PC-3 (cell line): ENCODE results near the gene EMC9. TPM values are rescaled to one million over a fixed set of nuclear protein-coding genes. Genes with fewer than 3 reads are reported as not detected.

Source experiments
- ATAC-seq: fragments of 200-7000 bp; cut with Tn5 transposase; 2 replicates; pipeline ENCODE4 v1.9.1; 2020; ENCODE audit warnings: mild to moderate bottlenecking, moderate library complexity
- BruUV-seq: library from RNA; stranded (reverse); fragments of 400-500 nt; replicated peaks from 2 replicates; lab custom pipeline; 2021; lab: Mats Ljungman, UMichigan
- CTCF ChIA-PET: fragments of 300-600 bp; sonication (Branson Sonifier 250); formaldehyde crosslinking; loops from one replicate; lab custom pipeline; 2022; ENCODE audit warnings: antibody characterized with exemption; lab: Charles Lee
- POLR2A ChIA-PET: fragments of 300-600 bp; sonication (Branson Sonifier 250); formaldehyde crosslinking; loops from one replicate; lab custom pipeline; 2022; ENCODE audit warnings: antibody characterized with exemption; ENCODE audit not compliant: unreplicated experiment; lab: Charles Lee
- DNase-seq: peaks from one replicate; pipeline ENCODE4 v3.0.0-alpha.2; 2015
- H2AFZ ChIP-seq: fragments of 300-600 bp; sonication (generic); 2 replicates; pipeline ENCODE4 v1.6.0; 2016; ENCODE audit warnings: antibody characterized with exemption, low read length
- H3F3A ChIP-seq: fragments of 300-600 bp; sonication (generic); one replicate; pipeline ENCODE4 v1.6.0; 2017; ENCODE audit warnings: antibody characterized with exemption, low read length, control low read depth, mild to moderate bottlenecking; ENCODE audit not compliant: unreplicated experiment
- H3K27ac ChIP-seq: fragments of 300-600 bp; sonication (generic); 2 replicates; pipeline ENCODE4 v1.5.1; 2016; ENCODE audit warnings: mild to moderate bottlenecking, low read length
- H3K27me3 ChIP-seq: fragments of 300-600 bp; sonication (generic); 2 replicates; pipeline ENCODE4 v1.6.1; 2016; ENCODE audit warnings: low read length, mixed read lengths
- H3K36me3 ChIP-seq: fragments of 300-600 bp; sonication (generic); 2 replicates; pipeline ENCODE4 v1.6.1; 2016; ENCODE audit warnings: low read depth, mixed run types, low read length, mixed read lengths
- H3K4me1 ChIP-seq: fragments of 300-600 bp; sonication (generic); 2 replicates; pipeline ENCODE4 v1.5.1; 2016; ENCODE audit warnings: low read length; ENCODE audit not compliant: insufficient read depth
- H3K4me2 ChIP-seq: fragments of 300-600 bp; sonication (generic); 2 replicates; pipeline ENCODE4 v1.6.0; 2016; ENCODE audit warnings: low read length
- H3K4me3 ChIP-seq: fragments of 300-600 bp; sonication (generic); 2 replicates; pipeline ENCODE4 v1.5.1; 2016; ENCODE audit warnings: mild to moderate bottlenecking, low read length, mixed read lengths
- H3K79me2 ChIP-seq: fragments of 300-600 bp; sonication (generic); 2 replicates; pipeline ENCODE4 v1.6.1; 2017; ENCODE audit warnings: low read length, mixed read lengths
- H3K9ac ChIP-seq: fragments of 300-600 bp; sonication (generic); 2 replicates; pipeline ENCODE4 v1.6.0; 2016; ENCODE audit warnings: mild to moderate bottlenecking, low read length
- H3K9me2 ChIP-seq: fragments of 300-600 bp; sonication (generic); replicated peaks from 2 replicates; pipeline ENCODE4 v1.6.1; 2016; ENCODE audit warnings: mixed run types, low read length, mixed read lengths
- H3K9me3 ChIP-seq: fragments of 300-600 bp; sonication (generic); 2 replicates; pipeline ENCODE4 v1.6.1; 2016; ENCODE audit warnings: low read length, mixed read lengths
- H4K20me1 ChIP-seq: fragments of 300-600 bp; sonication (generic); 2 replicates; pipeline ENCODE4 v1.6.1; 2016; ENCODE audit warnings: low read length, mixed read lengths
- EZH2 ChIP-seq: fragments of 300-600 bp; sonication (generic); IDR thresholded peaks from one replicate; pipeline ENCODE4 v1.6.1; 2017; ENCODE audit warnings: antibody characterized with exemption, mild to moderate bottlenecking, low read length; ENCODE audit not compliant: unreplicated experiment
- EZH2phosphoT487 ChIP-seq: fragments of 300-600 bp; sonication (generic); IDR thresholded peaks from 2 replicates; pipeline ENCODE4 v1.6.1; 2018; ENCODE audit warnings: mild to moderate bottlenecking, antibody characterized with exemption, low read length, borderline replicate concordance
- intact Hi-C: fragments of 100-400 bp; cut with micrococcal nuclease; formaldehyde crosslinking; loops from 2 replicates; pipeline ENCODE4 v1.9.0; 2023
- total RNA-seq: library from RNA; depleted of rRNA; stranded (reverse); fragments of >200 nt; gene quantifications from 2 replicates; pipeline ENCODE4 v1.2.3, GENCODE V29; 2014
- TF ChIP-seq, protein P1 (sequence below): fragments of 300-600 bp; sonication (generic); conservative IDR thresholded peaks from 2 replicates; pipeline ENCODE4 v1.5.1; 2017; ENCODE audit warnings: antibody characterized with exemption, low read depth, mild to moderate bottlenecking, low read length

The EMC9 gene
- total RNA-seq, 1 experiment from 2014 or later, result 30.1 TPM

- POLR2A ChIA-PET, result no interaction called here
- ATAC-seq, result no peak
These were observed 7.7 kb downstream of the EMC9 start for GRCh38 chr14:24133735-24134134.

DNA sequence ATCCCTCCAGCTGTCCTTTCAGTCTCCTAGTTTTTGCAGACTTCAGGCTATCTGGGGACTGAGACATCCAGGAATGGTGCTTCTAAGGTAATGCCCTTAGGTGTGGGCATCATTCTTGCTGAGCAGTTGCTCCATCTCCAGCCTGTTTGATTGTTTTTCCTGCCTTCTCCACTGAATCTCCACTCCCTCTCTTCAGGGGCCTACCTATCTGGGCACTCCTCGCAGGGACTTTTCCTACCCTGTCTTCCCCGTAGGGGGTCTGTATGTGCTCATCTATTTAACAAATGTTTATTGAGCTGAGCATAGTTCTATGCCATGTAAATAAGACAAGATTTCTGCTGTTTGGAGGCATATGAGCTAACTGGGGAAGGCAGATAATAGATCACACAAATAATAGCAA lies 8.4 kb downstream of the EMC9 start:
- POLR2A ChIA-PET, result no interaction called here
- H2AFZ ChIP-seq, result no peak overlapping the region

More at GRCh38 chr14:24133735-24134134, 7.7 kb downstream of the EMC9 start:
- no peaks in the 10 kb centered on the region for H3F3A ChIP-seq
- BruUV-seq, result no TSS peak
- no peak for DNase-seq
- CTCF ChIA-PET, result interaction anchor here (0.7 to 1.0 kb wide), 2 partner anchors 32 to 75 kb away, joined by 3 to 6 read pairs; no protein-coding TSS in a partner anchor
- intact Hi-C loops, result no loop called here
- peaks cover 11% of the 10 kb centered on the region; the same call in 1 of the 2 replicates for H3K36me3 ChIP-seq
- H3K4me2 ChIP-seq, result no peak overlapping the region
- H3K27ac ChIP-seq, result no peak overlapping the region
- no peak overlapping the region for H3K4me3 ChIP-seq
- H3K9ac ChIP-seq, result no peak overlapping the region
- H3K27me3 ChIP-seq, result no peaks in the 10 kb centered on the region
- H3K4me1 ChIP-seq, result peaks cover 14% of the 10 kb centered on the region
- H2AFZ ChIP-seq, result no peak overlapping the region
- peaks cover 13% of the 10 kb centered on the region for H3K79me2 ChIP-seq
- no peaks in the 10 kb centered on the region for H4K20me1 ChIP-seq
- H3K9me3 ChIP-seq, result no peaks in the 10 kb centered on the region
- no peaks in the 10 kb centered on the region for H3K9me2 ChIP-seq
- TF ChIP-seq, protein P1, sequence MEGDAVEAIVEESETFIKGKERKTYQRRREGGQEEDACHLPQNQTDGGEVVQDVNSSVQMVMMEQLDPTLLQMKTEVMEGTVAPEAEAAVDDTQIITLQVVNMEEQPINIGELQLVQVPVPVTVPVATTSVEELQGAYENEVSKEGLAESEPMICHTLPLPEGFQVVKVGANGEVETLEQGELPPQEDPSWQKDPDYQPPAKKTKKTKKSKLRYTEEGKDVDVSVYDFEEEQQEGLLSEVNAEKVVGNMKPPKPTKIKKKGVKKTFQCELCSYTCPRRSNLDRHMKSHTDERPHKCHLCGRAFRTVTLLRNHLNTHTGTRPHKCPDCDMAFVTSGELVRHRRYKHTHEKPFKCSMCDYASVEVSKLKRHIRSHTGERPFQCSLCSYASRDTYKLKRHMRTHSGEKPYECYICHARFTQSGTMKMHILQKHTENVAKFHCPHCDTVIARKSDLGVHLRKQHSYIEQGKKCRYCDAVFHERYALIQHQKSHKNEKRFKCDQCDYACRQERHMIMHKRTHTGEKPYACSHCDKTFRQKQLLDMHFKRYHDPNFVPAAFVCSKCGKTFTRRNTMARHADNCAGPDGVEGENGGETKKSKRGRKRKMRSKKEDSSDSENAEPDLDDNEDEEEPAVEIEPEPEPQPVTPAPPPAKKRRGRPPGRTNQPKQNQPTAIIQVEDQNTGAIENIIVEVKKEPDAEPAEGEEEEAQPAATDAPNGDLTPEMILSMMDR, result no peak
- TF ChIP-seq EZH2phosphoT487 (no peak), EZH2 (no peak)

More for the DNA sequence above, 8.4 kb downstream of the EMC9 start:
- Histone ChIP-seq H3K9ac (no peak overlapping the region), H3F3A (no peaks in the 10 kb centered on the region), H3K79me2 (peaks cover 6% of the 10 kb centered on the region; the same call in 1 of the 2 replicates), H3K27ac (no peak overlapping the region), H4K20me1 (no peaks in the 10 kb centered on the region), H3K9me2 (no peaks in the 10 kb centered on the region), H3K4me2 (no peak overlapping the region), H3K9me3 (no peaks in the 10 kb centered on the region), H3K27me3 (no peaks in the 10 kb centered on the region), H3K36me3 (peaks cover 3% of the 10 kb centered on the region; the same call in 1 of the 2 replicates), H3K4me1 (peaks cover 14% of the 10 kb centered on the region), H3K4me3 (no peak overlapping the region)
- BruUV-seq, result no TSS peak
- DNase-seq, result no peak
- TF ChIP-seq EZH2phosphoT487, result no peak
- TF ChIP-seq, protein P1, result no peak
- TF ChIP-seq EZH2, result no peak
- CTCF ChIA-PET, result no interaction called here
- no peak for ATAC-seq
- intact Hi-C loops, result no loop called here
